ENCODE results near the gene LRFN5. TPM values are rescaled to one million over a fixed set of nuclear protein-coding genes. Genes with fewer than 3 reads are reported as not detected.

Gene LRFN5
- total RNA-seq, 2 experiments from 2014 or later = not detected

DNA sequence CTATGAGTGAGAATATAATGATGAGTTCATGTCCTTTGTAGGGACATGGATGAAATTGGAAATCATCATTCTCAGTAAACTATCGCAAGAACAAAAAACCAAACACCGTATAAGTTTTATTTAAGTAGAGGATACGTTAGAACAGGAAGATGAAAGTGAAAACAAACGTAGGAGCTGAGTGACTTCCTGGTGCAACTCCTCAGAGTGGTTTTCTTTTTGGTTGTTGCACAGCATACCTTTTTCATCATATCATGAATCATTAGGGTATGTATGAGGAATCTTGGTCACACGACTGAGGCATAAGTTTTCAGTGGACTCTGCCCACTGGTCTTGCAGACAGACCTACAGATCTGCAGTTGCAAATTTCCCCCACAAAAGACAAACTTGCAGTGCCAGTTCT is 199.0 kb downstream of the LRFN5 start:
- no peaks in the 10 kb centered on the region for H3K4me1 Mint-ChIP-seq
- H3K36me3 Mint-ChIP-seq (ENCODE audit: low read depth) = no peaks in the 10 kb centered on the region
- ChIA-PET CTCF (no interaction called here), POLR2A (no interaction called here)
- ATAC-seq = no peak
- no peak for DNase-seq
- H3K4me3 Mint-ChIP-seq = no peak overlapping the region
- H3K27me3 Mint-ChIP-seq = no peaks in the 10 kb centered on the region
- intact Hi-C loops (cut with DNase I, micrococcal nuclease) = no loop called here
- peaks cover 2% of the 10 kb centered on the region for H3K9me3 Mint-ChIP-seq (ENCODE audit: low read depth)
- no peak overlapping the region for H3K27ac Mint-ChIP-seq

DNA sequence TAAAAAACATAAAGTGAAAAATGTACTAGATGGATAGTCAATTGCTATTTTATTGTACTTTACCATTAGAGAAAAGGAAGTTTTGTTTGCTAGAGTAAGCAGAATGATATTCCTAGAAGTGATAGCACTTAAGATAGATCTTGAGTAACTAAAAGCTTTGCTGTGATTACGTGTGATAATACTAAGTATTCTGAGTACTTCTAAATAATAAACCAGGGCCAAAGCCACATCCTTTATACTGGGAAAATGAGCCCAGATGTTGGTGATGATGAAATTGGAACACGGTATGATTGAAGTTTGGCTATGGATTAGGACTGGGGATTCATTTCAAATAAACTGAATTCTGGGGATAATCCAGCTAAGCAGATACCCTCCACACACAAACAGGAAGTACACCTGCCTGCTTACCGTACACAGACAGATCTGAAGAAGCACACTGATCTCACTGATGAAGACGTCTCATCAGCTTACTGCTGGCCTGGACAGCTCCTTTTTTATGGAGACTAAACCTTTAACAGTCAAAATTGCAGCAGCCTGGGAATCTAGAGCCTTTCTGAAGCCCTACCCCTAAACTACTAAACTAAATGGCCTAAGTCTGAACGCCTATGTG is 199.8 kb downstream of the LRFN5 start:
- no peaks in the 10 kb centered on the region for H3K4me1 Mint-ChIP-seq
- no peak for ATAC-seq
- intact Hi-C loops (cut with DNase I, micrococcal nuclease) = no loop called here
- no peak overlapping the region for H3K27ac Mint-ChIP-seq
- peaks cover 2% of the 10 kb centered on the region for H3K9me3 Mint-ChIP-seq (ENCODE audit: low read depth)
- CTCF ChIA-PET = no interaction called here
- no peaks in the 10 kb centered on the region for H3K36me3 Mint-ChIP-seq (ENCODE audit: low read depth)
- POLR2A ChIA-PET = no interaction called here
- no peaks in the 10 kb centered on the region for H3K27me3 Mint-ChIP-seq
- H3K4me3 Mint-ChIP-seq = no peak overlapping the region
- DNase-seq = no peak

DNA sequence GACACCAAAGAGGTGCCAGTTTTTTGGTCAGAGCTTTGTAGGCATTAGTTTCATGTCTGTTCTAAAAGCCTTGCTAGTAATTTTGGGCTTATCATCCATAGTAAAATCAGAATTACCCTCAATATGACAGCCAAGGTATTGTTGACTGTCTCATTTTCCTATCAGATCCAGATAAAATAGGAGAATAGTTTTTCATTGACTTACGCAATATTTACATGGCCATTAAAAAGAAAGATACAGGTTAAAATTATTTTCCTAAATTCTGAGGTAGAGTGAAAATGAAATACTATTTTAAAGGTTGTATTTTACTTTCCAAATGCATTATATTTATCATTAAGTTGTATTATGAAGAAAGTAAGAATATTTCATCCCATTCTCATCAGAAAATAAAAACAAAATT is 203.7 kb downstream of the LRFN5 start:
- DNase-seq = no peak
- CTCF ChIA-PET = interaction anchor here (0.6 kb wide), 1 partner anchor 283 kb away, joined by 3 read pairs; no protein-coding TSS in a partner anchor

DNA sequence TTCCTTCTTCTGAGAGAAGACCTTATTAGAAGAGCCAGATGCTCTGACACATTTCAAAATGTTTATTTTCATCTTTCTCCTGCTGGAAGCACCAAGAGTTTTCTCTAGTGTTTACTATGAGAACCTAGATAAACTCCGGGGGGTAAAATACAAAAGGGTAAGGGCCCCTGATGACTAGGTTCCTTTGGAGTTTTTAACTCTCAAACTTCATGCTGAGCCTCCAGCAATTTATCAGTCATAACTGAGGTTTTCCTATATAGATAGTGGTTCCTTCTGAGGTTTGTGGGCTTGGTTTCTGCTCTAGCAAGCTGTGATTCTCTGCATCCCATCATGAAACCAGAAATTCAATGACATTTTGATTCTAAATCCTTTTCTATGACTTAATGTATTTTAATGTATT is 210.9 kb downstream of the LRFN5 start:
- DNase-seq (no peak), ATAC-seq (no peak)
- Mint-ChIP-seq H3K27me3 (no peaks in the 10 kb centered on the region), H3K36me3 (ENCODE audit: low read depth) (no peaks in the 10 kb centered on the region), H3K4me3 (no peak overlapping the region), H3K9me3 (ENCODE audit: low read depth) (peaks cover 10% of the 10 kb centered on the region), H3K27ac (no peak overlapping the region), H3K4me1 (no peaks in the 10 kb centered on the region)
- ChIA-PET POLR2A (no interaction called here), CTCF (no interaction called here)
- intact Hi-C loops (cut with DNase I, micrococcal nuclease) = no loop called here

More for the DNA sequence above, 203.7 kb downstream of the LRFN5 start:
- POLR2A ChIA-PET = no interaction called here
- intact Hi-C loops (cut with DNase I, micrococcal nuclease) = no loop called here
- Mint-ChIP-seq H3K27me3 (no peaks in the 10 kb centered on the region), H3K27ac (no peak overlapping the region), H3K4me1 (no peaks in the 10 kb centered on the region), H3K9me3 (ENCODE audit: low read depth) (peaks cover 5% of the 10 kb centered on the region), H3K36me3 (ENCODE audit: low read depth) (no peaks in the 10 kb centered on the region), H3K4me3 (no peak overlapping the region)
- ATAC-seq = no peak

DNA sequence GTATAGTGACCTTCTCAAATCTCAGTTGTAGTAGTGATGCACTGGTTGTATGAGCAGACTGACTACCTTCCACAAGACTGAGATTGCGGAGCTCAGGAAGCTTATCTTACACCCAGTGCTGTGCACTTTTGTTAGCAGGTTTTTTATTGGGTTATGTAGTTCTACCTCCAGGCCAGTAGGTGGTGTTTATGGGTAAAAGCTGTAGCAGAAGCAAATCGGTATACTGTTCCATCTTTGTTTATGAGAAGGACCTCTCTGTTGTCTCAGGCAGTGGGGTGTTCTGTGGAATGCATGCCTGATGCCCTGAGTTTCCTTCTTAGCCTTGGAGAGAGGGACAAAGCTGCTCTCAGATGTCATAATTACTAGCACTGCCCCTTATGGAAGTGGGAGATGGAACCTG is 217.8 kb downstream of the LRFN5 start:
- Mint-ChIP-seq H3K9me3 (ENCODE audit: low read depth) (peaks cover 16% of the 10 kb centered on the region), H3K4me3 (no peak overlapping the region), H3K27me3 (no peaks in the 10 kb centered on the region), H3K4me1 (no peaks in the 10 kb centered on the region), H3K27ac (no peak overlapping the region), H3K36me3 (ENCODE audit: low read depth) (no peaks in the 10 kb centered on the region)
- intact Hi-C loops (cut with DNase I, micrococcal nuclease) = no loop called here
- ATAC-seq (no peak), DNase-seq (no peak)
- ChIA-PET CTCF (no interaction called here), POLR2A (no interaction called here)

DNA sequence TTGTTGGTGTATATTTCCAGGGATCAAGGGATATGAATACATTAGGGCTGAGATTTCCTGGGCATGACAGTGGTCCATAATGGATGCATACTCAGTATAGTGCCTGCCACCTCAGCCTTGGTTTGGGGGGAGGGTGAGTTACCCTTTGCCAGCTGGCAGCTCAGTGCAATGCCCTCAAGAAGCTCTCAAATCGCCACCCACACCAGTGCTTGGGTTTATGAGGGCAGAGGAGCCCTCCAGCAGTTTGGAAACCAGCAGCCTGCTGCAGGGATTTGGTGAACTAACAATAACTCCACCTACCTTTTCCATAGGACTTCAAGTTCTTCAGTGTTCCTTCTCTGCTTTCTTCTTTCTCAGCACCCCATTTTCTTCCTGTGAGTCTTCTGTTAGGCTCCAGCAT is 218.9 kb downstream of the LRFN5 start:
- ATAC-seq = no peak
- no peak for DNase-seq
- Mint-ChIP-seq H3K27me3 (no peaks in the 10 kb centered on the region), H3K4me3 (no peak overlapping the region), H3K4me1 (no peaks in the 10 kb centered on the region), H3K27ac (no peak overlapping the region), H3K36me3 (ENCODE audit: low read depth) (no peaks in the 10 kb centered on the region), H3K9me3 (ENCODE audit: low read depth) (peaks cover 13% of the 10 kb centered on the region)
- POLR2A ChIA-PET = no interaction called here
- CTCF ChIA-PET = no interaction called here
- intact Hi-C loops (cut with DNase I, micrococcal nuclease) = no loop called here

DNA sequence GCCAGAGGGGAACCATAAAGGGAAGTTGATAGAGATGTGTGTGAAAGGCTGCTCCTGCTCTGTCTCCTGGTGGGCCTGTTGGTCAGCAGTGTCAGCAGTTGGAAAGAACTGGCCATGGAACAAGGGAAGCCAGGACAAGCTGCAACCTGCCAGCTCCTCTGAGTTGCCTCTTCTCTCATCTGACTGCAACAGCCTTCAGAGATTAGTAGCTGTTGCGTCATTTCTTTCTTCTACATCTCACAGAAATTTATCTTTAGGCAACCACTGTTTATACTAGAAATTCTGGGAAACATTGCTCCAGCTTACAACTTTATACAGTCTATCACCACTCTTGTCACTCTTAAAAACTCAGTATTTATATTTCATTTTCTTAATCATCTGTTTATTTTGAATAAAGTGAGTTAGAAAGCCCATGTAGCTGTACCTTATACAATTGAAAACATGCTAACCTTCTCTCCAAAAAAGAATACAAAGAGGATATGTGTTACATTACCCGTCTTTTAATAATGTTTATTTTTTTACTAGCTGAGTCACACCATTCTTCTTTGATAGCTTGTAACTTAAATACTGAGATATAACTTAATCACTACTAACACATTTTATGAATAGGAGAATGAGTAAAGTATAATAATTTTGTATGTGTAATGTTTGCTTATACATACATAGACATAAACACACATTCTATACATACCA is 224.2 kb downstream of the LRFN5 start:
- DNase-seq (no peak), ATAC-seq (no peak)
- intact Hi-C loops (cut with DNase I, micrococcal nuclease) = no loop called here
- no peaks in the 10 kb centered on the region for H3K27me3 Mint-ChIP-seq
- H3K36me3 Mint-ChIP-seq (ENCODE audit: low read depth) = no peaks in the 10 kb centered on the region
- peaks cover 2% of the 10 kb centered on the region for H3K9me3 Mint-ChIP-seq (ENCODE audit: low read depth)
- ChIA-PET POLR2A (no interaction called here), CTCF (interaction anchor here (0.6 kb wide), 1 partner anchor 817 kb away, joined by 4 read pairs; no protein-coding TSS in a partner anchor)
- H3K4me3 Mint-ChIP-seq = no peak overlapping the region
- no peaks in the 10 kb centered on the region for H3K4me1 Mint-ChIP-seq
- no peak overlapping the region for H3K27ac Mint-ChIP-seq

DNA sequence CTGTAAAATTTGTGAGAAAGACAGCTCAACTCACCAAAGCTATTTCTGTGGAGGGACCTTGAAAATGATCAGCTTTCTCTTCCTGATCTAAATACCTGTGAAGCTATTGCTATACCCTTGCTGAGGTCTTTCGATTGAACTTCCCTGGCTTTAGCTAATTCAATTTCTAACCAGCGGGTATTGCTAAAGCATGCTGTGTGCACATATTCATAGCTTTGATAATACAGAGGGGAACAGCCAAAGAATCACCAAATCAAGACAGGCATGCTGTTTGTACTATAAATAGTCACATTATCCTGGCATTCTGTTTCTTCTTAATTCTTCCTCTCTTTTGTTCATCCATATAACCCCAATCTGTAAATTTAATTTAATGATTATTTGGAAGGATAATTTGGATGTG is 233.0 kb downstream of the LRFN5 start:
- no peak for ATAC-seq
- ChIA-PET CTCF (no interaction called here), POLR2A (no interaction called here)
- Mint-ChIP-seq H3K27ac (no peak overlapping the region), H3K27me3 (no peaks in the 10 kb centered on the region), H3K36me3 (ENCODE audit: low read depth) (no peaks in the 10 kb centered on the region), H3K9me3 (ENCODE audit: low read depth) (no peaks in the 10 kb centered on the region), H3K4me3 (no peak overlapping the region), H3K4me1 (no peaks in the 10 kb centered on the region)
- DNase-seq = no peak
- intact Hi-C loops (cut with DNase I, micrococcal nuclease) = no loop called here

DNA sequence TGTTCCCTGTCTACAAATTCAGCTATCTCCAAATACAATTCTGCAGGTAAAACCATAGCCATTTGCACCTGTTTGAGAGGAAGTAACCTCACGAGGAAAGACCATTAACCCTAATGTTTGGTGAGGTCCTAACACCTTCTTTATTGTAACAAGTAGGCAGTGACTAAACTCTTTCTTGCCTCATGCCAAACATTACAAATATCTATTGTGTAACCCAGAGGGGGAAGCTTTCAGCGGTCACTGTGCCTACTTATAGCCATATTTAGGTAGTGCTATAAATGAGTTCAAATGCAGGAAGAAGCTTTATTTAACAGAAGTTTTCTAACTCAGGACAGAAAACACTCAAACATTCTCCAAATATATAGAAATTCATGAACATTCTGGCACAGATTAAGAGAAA is 252.7 kb downstream of the LRFN5 start:
- Mint-ChIP-seq H3K4me3 (no peak overlapping the region), H3K36me3 (ENCODE audit: low read depth) (no peaks in the 10 kb centered on the region), H3K27ac (no peak overlapping the region), H3K27me3 (no peaks in the 10 kb centered on the region), H3K4me1 (no peaks in the 10 kb centered on the region), H3K9me3 (ENCODE audit: low read depth) (peaks cover 1% of the 10 kb centered on the region)
- no peak for ATAC-seq
- DNase-seq = no peak
- ChIA-PET POLR2A (no interaction called here), CTCF (interaction anchor here (0.6 kb wide), 1 partner anchor 171 kb away, joined by 3 read pairs; no protein-coding TSS in a partner anchor)
- intact Hi-C loops (cut with DNase I, micrococcal nuclease) = no loop called here

DNA sequence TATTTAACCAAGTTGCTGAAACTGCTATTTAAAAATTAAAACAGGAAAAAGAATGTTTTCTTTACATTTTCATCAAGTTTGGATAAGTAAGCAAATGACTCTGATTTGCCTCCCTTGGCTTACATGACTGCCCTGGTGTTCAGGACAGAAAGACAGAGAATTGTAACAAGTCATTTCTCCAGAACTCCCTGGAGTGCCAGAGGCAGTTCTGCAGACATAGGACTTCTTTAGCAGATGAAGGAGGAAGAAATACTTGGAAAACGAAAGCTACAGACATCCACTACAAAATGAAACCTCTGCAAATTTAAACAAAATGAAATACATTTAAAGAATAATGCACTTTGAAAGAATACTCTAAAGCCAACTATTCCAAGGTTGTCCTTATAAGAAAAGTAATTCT is 253.9 kb downstream of the LRFN5 start:
- Mint-ChIP-seq H3K9me3 (ENCODE audit: low read depth) (peaks cover 1% of the 10 kb centered on the region), H3K4me3 (no peak overlapping the region), H3K27me3 (no peaks in the 10 kb centered on the region), H3K36me3 (ENCODE audit: low read depth) (no peaks in the 10 kb centered on the region), H3K27ac (no peak overlapping the region), H3K4me1 (no peaks in the 10 kb centered on the region)
- DNase-seq = no peak
- ChIA-PET POLR2A (no interaction called here), CTCF (no interaction called here)
- intact Hi-C loops (cut with DNase I, micrococcal nuclease) = no loop called here
- ATAC-seq = no peak

DNA sequence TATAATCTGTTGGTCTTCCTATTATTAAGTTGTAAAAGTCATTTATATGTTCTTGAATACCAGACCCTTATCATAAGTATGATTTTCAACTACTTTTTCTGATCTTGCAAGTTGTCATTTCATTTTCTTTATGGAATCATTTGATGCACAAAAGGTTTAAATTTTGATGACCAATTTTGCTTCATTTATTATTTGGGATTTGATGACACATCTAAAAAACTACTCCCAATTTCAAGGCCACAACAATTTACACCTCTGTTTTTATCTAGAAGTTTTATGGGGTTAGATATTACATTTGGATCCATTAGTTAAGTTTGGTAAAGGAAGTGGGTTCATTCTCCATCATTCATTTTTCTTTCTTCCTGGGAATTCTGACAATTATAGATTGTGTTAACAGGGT is 259.2 kb downstream of the LRFN5 start:
- H3K9me3 Mint-ChIP-seq (ENCODE audit: low read depth) = peaks cover 4% of the 10 kb centered on the region
- no peaks in the 10 kb centered on the region for H3K4me1 Mint-ChIP-seq
- no peaks in the 10 kb centered on the region for H3K27me3 Mint-ChIP-seq
- DNase-seq = no peak
- no peak overlapping the region for H3K27ac Mint-ChIP-seq
- H3K4me3 Mint-ChIP-seq = no peak overlapping the region
- no peak for ATAC-seq
- CTCF ChIA-PET = no interaction called here
- no peaks in the 10 kb centered on the region for H3K36me3 Mint-ChIP-seq (ENCODE audit: low read depth)
- intact Hi-C loops (cut with DNase I, micrococcal nuclease) = no loop called here
- POLR2A ChIA-PET = no interaction called here

DNA sequence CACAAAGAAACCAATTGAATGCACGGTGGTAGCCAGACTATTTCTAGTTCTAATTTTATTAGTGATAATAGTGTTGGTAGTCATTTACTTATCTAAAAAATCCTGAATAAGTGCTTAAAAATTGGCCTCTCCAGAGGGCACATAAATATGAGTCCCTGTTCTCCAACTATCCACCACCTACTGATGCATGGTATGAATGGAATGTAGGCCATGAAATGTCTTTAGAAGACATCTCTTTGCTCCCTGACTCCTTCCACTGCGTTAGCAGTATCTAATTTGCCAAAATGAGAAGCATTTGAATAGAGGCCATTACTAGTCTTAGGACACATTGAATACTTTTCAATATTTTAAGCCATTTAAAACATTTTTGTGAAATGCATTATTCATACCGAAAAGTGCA is 261.7 kb downstream of the LRFN5 start:
- DNase-seq (no peak), ATAC-seq (no peak)
- intact Hi-C loops (cut with DNase I, micrococcal nuclease) = no loop called here
- Mint-ChIP-seq H3K4me3 (no peak overlapping the region), H3K36me3 (ENCODE audit: low read depth) (no peaks in the 10 kb centered on the region), H3K9me3 (ENCODE audit: low read depth) (peaks cover 4% of the 10 kb centered on the region), H3K4me1 (no peaks in the 10 kb centered on the region), H3K27ac (no peak overlapping the region), H3K27me3 (no peaks in the 10 kb centered on the region)
- POLR2A ChIA-PET = no interaction called here
- CTCF ChIA-PET = no interaction called here
